HG02623 (cell line): ENCODE results near the gene CGNL1.

Experiments used
- ATAC-seq: cut with Tn5 transposase; IDR thresholded peaks from one replicate; pipeline ENCODE4 v1.9.1; 2021; ENCODE audit warnings: moderate library complexity; ENCODE audit not compliant: unreplicated experiment

The CGNL1 gene

DNA sequence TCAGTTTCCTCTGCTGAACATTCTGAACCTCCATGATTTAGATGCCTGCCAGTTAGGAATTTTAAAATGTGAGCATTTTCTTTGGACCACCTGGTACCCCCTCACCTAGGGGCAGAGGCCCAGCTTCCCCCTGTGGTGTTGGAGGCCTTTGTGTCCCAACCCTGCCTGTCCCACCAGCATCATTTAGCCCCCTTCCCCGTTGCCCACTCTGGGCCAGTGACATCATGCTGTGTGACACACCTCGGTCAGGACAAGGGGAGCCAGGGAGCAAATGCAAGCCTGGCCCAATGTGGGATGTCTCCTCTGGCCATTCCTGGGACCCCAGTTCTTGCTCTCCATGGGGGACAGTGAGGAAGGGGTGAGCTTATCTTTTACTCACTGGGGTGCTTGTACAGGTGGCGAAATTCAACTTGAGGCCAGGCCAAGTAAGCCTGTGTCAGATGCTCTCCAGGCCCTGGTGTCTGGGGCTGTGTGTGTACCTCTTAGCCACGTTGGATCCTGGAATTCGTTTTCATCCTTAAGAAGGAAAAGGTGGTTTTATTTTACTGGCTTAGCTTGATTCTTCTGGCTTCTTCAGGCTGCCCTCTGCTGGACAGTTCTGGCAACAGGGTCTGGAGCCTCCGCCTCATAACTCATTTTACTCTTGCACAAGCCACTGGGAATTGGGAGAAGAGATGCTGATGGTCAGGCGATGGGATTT is 165.7 kb downstream of the CGNL1 start:
- no peak for ATAC-seq

DNA sequence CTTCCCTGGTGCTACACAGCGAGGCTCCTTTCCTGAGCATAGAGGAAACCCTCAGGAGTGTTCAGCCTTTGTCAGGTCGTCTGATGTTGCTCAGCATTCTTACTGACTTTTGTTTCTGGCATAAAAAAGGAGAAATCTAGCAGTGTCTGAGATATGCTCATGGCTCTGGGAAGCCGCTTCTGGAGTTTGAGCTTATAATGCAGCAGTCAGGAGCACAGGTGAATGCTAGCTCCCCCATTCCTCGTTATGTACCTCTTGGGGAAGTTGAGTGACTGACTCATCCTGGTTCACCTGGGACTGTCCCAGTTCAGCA is 166.2 kb downstream of the CGNL1 start:
- ATAC-seq = no peak

DNA sequence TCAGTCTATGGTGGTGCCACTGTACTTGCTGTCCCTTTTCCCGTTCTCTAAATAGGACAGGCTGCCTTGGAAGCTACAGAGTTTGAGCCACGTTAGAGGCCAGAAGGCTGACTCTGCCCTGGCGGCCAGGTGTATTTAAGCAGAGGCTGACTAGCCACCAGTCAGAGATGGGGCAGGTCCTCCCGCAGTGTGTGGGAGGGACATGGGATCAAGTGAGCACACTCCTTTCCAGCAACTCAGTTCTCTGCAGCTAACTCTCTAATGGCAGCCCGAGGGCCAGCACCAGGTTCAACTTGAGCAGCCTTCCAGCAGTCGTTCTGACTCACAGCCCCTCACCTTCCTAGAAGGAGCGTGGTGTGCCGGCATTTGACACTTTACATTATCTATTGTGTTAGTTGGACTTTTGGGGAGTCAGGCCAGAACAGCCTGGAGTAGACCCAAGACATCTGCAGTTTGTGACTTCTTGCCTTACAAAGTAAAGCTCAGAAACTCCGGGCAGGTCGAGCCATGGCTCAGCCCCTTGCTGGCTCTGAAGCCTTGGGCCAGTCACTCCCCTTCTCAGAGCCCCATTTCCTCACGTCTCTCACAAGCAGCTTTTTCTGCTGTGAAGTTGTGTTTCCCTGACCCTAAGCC is 168.7 kb downstream of the CGNL1 start:
- ATAC-seq = no peak

DNA sequence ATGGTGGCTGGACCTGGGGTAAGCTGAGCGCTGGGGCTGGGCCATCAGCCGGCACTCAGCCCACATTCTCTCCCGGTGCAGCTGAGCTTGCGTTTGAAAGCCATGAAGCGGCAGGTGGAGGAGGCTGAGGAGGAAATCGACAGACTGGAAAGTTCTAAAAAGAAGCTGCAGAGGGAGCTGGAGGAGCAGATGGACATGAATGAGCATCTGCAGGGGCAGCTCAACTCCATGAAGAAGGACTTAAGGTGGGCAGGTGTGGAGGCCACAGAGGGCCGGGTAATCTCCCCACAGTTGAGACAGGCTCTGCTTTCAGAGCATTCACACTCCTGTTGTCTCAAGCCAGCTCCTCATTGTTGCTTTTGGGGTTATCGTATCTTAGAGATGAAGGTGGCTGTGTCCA is 169.7 kb downstream of the CGNL1 start:
- ATAC-seq = no peak

GRCh38 chr15:57547243-57547755 is 171.0 kb downstream of the CGNL1 start:
- ATAC-seq = no peak

DNA sequence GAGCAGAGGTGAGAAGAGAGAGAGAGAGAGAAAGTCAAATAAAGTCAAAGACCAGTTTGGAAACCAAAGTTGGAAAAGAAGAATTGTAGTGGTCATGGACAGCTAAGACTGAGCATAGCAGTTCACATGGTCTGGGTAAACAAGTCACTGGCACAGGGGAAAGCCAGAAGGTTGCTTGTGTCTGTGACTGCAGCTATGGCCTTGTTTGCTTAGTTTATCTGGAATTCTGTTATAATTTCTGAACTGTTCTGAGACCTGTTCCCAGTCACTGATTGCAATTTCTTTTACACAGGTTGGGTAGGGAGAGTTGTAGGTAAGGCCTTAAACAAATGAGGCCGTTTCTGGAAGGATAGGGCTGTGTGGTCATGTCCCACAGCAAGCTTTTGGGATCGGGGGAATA is 172.0 kb downstream of the CGNL1 start:
- no peak for ATAC-seq

GRCh38 chr15:57548835-57549234 is 172.5 kb downstream of the CGNL1 start:
- no peak for ATAC-seq

DNA sequence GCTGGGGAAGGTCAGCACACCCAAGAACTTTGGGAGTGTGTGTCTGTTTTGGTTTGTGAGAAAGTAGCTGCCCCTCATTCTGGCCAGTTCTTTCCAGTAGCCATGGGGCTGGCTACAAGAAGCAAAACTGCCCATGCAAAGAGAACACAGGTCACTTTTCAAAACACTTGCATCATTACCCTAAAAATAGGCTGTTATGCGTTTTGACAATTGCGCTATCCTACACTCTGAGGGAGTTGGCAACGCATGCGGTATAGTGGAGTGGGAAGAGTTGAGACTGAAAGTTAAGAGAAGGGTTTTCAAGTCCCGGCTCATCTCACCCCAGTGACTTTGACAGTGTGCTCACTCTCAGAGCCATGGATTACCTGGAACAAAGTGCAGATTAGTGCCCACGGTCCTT is 173.6 kb downstream of the CGNL1 start:
- no peak for ATAC-seq

DNA sequence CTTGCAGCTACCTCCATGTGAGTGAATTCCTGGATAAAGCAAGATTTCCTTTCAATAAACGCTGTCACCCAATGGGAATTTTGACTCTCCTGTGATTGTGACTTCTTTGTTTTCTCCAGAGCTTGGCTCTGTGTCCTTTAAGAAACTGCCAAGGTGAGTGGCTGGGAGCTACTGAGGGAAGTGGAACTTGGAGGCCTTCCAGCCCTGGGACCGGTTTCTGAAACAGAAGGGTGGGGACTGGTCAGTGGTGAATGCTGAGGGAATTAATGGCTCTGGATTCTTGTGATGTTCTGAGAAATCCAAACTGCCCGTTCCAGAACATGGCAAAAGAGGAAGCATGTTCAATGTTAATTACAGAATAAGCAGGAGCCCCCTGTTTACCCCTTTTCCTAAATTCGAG is 174.3 kb downstream of the CGNL1 start:
- no peak for ATAC-seq

DNA sequence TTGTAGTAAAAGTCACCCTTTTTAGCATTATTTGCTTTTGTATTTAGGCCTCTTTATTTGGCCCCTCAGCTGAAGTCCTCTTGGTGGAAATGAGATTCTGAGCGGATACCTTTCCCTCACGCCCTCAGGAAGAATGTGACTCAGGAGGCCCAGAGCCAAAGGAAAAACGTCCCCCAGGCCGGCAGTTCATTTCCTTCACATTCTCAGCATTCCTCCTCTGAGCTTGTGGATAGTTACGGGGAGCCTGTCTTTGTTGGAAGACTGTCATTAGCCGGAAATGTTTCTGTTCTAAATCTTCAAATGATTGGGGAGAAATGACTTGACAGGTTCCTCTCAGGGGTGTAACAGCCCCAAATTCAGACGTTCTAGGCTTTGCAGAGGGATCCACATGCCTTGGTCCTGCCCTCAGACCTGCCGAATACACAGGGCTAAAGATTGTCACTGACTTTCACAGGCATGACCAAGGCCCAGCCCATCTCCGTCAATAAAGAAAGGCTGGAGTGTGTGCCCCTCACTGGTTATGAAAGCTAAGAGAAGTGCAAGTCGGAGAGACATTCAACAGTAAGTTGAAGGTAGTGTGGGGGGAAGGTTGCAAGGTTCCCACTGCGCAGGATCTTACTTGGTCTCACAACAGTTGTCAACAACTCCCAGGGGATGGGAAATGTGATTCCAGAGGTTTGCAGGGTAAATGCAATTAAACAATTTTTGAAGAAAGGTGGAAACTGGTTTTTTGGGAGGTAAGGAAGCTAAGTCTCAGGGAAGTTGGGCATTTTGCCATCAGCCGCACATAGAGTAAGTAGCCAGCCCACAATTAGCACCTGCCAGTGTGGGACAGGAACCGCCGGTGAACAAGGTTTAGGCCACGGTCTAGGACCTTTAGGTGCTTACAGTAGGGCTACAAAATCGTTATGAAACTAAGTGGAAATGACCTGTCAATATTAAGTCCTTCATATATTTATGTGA is 175.7 kb downstream of the CGNL1 start:
- ATAC-seq = no peak

DNA sequence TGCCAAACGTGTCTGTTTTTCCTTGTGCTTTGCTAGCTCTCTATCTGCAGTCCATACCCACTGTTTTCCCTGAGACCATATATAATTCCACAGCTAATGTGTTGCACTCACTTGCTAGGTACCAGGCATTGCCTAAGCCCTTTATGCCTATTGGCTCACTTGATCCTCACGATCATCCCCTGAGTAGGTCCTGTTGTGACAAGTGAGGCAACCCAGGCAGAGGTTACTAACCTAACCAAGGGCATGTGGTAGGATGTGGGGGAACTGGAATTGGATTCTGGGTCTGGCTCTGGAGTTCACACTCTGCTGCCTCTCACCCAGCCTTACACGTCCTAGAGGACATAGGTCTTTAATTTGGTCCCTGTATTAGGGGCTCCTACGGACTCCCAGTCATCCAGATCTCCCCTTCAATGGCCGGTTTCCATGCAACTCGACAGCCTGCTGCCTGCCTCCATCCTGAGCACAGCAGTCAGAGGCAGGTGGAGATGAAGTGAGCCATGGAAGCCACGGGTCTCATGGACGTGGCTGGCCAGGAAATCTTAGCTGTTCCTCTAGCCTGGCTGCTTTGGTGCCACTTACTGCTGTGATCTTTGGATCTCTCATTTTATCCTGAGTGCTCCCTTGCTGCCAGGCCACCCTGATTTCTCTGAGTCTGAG is 176.5 kb downstream of the CGNL1 start:
- ATAC-seq = no peak

GRCh38 chr15:57553526-57553925 is 177.2 kb downstream of the CGNL1 start:
- no peak for ATAC-seq

DNA sequence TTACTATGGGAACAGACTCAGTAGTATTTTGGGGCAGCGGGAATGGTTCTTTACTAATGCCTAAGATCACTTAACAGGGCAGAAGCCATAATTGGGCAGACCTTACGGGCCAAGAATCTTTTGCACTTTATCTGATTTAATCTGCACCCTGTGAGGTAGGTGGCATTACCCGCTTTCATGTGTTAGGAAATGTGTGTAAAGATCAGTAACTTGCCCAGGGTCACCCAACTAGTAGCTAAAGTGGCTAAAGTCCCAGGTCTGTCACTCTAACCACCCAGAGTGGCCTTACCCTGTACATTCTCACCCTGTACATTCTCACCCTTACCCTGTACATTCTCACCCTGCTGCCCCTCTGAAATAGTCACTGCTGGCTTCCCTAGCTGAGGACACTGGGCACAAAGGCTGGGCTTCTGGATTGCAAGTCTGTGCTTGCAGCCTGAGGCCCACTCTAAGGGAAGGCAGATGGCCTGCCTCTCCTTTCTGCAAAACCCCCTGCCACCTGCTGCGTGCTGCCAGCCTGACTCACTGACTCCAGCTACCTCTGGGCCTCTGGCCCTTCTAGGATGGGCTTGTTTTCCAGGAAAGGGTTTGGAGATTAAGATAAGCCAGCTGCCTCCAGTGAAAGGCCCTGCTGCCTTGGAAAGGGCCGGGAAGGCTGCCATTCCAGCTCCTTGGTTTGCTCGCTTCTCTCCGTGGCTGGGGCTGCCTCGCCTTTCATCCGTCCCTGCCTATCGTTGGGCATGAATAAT is 177.9 kb downstream of the CGNL1 start:
- ATAC-seq = no peak

GRCh38 chr15:57554812-57555179 is 178.5 kb downstream of the CGNL1 start:
- no peak for ATAC-seq

GRCh38 chr15:57555270-57555669 is 179.0 kb downstream of the CGNL1 start:
- no peak for ATAC-seq

GRCh38 chr15:57556040-57556439 is 179.7 kb downstream of the CGNL1 start:
- ATAC-seq = no peak

- no peak for ATAC-seq
Observed at GRCh38 chr15:57557267-57557666, 181.0 kb downstream of the CGNL1 start.

DNA sequence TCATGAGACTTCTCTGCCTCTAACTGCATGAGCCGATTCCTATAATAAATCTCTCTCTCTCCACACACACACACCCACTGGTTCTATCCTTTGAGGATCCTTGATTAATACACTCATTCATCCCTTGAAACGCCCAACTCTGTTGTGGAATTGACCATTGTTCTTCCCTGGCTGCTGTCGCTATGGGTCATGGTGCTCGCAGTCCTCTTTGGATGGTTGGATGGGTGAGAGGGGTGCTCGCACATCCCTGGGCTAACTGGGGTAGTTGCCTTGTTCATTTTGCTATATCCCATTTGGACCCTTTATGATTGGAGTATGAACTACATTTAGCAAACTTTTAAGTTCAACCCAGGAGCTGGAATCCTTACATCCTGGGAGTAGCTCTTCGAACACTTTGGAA is 181.5 kb downstream of the CGNL1 start:
- ATAC-seq = no peak

- ATAC-seq = no peak
Observed at GRCh38 chr15:57559875-57560274, 183.6 kb downstream of the CGNL1 start.

DNA sequence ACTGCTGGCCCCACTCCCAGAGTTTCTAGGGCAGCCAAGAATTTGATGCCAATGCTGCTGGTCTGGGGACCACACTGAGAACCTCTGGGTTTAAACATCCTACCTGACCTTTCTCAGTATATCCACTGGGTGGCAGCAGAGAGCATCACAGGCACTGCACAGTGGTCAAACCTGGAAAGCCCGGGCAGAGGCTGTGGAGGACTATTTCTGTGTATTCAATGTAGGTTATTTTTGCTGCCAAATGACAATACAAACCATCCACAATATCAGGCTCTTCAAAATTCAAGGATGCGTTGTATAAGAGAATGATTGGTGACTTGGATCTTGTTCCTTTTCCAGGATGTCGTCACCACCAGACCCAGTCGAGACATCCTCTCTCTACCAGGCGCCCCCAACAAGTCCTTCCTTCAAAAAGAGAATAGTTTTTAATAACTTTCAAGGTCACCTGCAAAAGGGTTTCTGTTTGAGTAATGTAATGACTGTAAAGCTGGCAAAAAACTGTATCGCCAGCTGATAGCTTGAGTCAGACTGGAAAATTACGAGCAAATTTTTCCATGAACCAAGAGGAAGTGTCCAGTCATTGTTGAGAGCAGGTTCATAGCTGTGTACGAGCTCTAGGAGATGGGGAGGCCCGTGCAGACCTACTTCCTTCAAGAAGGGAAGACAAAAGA is 184.9 kb downstream of the CGNL1 start:
- ATAC-seq = peak; percentile 90
